HG03575 (cell line): Measurements from ENCODE around the gene NBR1.
A peak's percentile ranks its signal among the peaks of the same experiment; 100 is the strongest.
"Not testable (repeated sequence)": the region's sequence is repeated elsewhere in the genome, so short reads cannot be mapped to it uniquely, and the experiment has no call there.

Source experiments
- ATAC-seq: cut with Tn5 transposase; IDR thresholded peaks from one replicate; pipeline ENCODE4 v1.9.1; 2021; ENCODE audit not compliant: unreplicated experiment, insufficient number of reproducible peaks, low FRiP score; ENCODE audit errors: extremely low read depth

Gene NBR1, protein sequence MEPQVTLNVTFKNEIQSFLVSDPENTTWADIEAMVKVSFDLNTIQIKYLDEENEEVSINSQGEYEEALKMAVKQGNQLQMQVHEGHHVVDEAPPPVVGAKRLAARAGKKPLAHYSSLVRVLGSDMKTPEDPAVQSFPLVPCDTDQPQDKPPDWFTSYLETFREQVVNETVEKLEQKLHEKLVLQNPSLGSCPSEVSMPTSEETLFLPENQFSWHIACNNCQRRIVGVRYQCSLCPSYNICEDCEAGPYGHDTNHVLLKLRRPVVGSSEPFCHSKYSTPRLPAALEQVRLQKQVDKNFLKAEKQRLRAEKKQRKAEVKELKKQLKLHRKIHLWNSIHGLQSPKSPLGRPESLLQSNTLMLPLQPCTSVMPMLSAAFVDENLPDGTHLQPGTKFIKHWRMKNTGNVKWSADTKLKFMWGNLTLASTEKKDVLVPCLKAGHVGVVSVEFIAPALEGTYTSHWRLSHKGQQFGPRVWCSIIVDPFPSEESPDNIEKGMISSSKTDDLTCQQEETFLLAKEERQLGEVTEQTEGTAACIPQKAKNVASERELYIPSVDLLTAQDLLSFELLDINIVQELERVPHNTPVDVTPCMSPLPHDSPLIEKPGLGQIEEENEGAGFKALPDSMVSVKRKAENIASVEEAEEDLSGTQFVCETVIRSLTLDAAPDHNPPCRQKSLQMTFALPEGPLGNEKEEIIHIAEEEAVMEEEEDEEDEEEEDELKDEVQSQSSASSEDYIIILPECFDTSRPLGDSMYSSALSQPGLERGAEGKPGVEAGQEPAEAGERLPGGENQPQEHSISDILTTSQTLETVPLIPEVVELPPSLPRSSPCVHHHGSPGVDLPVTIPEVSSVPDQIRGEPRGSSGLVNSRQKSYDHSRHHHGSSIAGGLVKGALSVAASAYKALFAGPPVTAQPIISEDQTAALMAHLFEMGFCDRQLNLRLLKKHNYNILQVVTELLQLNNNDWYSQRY

GRCh38 chr17:43170766-43171585 lies at the start of gene NBR1:
Gene NBR1, plus strand, starts transcription at chr17:43171214. Its CDS starts 4,586 bp downstream, at chr17:43175800.
- ATAC-seq: peak; percentile 43

DNA sequence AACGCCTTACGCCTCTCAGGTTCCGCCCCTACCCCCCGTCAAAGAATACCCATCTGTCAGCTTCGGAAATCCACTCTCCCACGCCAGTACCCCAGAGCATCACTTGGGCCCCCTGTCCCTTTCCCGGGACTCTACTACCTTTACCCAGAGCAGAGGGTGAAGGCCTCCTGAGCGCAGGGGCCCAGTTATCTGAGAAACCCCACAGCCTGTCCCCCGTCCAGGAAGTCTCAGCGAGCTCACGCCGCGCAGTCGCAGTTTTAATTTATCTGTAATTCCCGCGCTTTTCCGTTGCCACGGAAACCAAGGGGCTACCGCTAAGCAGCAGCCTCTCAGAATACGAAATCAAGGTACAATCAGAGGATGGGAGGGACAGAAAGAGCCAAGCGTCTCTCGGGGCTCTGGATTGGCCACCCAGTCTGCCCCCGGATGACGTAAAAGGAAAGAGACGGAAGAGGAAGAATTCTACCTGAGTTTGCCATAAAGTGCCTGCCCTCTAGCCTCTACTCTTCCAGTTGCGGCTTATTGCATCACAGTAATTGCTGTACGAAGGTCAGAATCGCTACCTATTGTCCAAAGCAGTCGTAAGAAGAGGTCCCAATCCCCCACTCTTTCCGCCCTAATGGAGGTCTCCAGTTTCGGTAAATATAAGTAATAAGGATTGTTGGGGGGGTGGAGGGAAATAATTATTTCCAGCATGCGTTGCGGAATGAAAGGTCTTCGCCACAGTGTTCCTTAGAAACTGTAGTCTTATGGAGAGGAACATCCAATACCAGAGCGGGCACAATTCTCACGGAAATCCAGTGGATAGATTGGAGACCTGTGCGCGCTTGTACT lies 45.7 kb upstream of the NBR1 start, which contains the start of gene BRCA1:
TSS of gene BRCA1 (minus strand) at position 232 of the 834 bp plus-strand sequence. CDS start 1,268 bp downstream, outside the sequence.
- peak; percentile 69 for ATAC-seq

DNA sequence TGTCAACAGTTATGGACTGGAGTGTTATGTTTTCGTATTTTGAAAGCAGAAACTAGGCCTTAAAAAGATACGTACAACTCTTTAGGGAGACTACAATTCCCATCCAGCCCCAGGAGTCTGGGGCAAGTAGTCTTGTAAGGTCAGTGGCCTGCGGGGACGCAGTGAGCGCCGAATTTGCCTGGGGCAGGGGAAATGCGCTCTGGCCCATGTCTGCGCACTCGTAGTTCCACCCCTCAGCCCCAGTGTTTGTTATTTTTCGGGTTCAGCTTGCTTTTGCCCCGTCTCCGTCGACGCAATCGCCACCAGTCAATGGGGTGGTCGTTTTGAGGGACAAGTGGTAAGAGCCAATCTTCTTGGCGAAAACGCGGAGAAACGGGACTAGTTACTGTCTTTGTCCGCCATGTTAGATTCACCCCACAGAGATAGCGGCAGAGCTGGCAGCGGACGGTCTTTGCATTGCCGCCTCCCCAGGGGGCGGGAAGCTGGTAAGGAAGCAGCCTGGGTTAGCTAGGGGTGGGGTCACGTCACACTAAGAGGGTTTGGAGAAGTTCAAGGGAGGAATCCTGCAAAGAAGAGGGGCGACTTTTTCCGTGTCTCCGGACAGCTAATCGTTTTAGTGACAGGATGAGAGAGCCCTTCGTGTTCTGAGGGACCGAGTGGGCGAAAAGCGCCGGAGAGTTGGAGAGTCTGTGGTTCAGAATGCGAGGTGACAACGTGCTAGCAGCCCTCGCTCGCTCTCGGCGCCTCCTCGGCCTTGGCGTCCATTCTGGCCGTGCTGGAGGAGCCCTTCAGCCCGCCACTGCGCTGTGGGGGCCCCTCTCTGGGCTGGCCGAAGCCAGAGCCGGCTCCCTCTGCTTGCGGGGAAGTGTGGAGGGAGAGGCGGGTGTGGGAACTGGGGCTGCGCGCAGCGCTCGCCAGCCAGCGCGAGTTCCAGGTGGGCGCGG lies 44.8 kb upstream of the NBR1 start:
- ATAC-seq: no peak

- no peak for ATAC-seq
Measured at GRCh38 chr17:43126911-43127290, 44.1 kb upstream of the NBR1 start.

- not testable (repeated sequence) for ATAC-seq
Measured at GRCh38 chr17:43127333-43127876, 43.6 kb upstream of the NBR1 start.

DNA sequence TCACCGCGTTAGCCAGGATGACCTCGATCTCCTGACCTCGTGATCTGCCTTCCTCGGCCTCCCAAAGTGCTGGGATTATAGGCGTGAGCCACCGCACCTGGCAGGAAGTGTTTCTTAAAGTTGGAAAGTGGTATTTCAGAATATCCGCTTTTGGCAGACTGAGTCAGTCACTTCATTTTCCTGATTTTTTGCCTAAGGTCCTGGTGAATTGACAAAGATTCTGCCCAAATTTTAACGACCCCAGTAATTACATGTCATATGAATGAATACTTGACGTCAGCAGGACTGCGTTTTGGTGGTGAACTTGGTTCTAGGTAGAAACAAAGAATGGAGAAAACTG lies 41.4 kb upstream of the NBR1 start:
- no peak for ATAC-seq

- no peak for ATAC-seq
Measured at GRCh38 chr17:43132117-43132516, 38.9 kb upstream of the NBR1 start.

DNA sequence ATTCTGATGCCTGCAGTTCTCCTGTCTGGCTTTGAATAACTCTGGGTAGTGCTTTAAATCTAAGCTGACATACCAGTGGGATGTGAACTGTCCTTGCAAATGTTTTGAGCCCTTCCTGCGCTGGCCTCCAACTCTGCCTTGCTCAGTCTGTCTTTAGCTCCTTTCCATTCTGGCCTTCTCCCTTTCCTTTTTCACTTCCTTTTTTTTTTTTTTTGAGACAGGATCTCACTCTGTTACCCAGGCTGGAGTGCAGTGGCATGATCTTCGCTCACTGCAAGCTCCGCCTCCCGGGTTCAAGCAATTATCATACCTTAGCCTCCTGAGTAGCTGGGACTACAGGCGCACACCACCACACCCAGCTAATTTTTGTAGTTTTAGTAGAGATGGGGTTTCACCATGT lies 37.6 kb upstream of the NBR1 start:
- ATAC-seq: not testable (repeated sequence)

DNA sequence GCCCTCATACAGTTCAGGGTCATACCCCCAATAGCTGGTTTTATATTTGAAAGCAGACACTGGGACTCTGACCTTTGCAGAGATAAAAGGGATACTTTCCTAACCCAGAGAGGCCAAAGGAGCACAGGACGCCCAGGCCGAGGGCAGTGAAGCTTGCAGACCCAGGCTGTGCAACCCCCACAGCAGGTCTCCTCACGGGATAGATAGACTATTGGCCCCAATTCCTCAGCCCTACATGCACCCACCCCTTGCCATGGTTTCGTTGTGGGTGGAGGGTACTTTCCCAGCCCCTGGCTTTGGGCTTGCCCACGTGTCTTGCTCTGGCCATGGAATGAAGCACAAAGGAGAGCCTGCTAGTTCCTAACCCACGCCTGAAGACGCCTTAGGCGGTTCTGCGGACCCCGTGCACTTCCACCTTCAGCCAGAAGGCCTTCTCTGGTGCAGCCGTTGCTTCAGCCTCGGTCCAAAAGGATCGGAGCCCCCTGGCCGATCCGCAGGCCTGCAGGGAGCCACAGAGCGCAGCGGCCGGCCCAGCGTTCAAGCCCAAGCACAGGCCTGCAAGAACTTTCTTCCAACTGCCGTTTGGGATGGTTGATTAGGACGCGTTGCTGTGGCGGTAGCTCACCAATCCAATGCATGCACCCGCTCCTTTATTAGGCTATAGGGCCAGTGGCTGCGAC lies 36.1 kb upstream of the NBR1 start:
- no peak for ATAC-seq

DNA sequence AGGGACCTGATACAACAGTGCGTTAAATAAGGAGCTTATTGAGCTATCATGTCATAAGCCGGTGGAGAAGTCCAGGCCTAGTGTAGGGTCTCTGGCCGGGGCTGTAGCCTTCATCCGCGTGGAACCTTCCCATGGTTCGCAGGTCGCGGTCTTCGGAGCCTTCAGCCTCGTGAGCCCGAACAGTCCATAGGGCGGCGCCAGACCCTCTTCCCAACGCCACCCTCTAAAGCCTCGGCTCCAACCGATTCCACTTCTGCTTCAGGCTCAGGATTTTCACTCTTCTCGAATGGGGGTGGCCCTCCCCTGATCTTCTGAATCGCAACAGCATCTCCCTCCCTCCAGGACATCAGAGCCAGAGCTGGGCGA lies 35.6 kb upstream of the NBR1 start:
- no peak for ATAC-seq

DNA sequence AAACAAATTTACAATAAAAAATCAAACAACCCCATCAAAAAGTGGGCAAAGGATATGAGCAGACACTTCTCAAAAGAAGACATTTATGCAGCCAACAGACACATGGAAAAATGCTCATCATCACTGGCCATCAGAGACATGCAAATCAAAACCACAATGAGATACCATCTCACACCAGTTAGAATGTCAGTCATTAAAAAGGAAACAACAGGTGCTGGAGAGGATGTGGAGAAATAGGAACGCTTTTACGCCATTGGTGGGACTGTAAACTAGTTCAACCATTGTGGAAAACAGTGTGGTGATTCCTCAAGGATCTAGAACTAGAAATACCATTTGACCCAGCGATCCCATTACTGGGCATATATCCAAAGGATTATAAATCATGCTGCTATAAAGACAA lies 34.4 kb upstream of the NBR1 start:
- not testable (repeated sequence) for ATAC-seq

- ATAC-seq: not testable (repeated sequence)
Measured at GRCh38 chr17:43138531-43138930, 32.5 kb upstream of the NBR1 start.

- ATAC-seq: no peak
Measured at GRCh38 chr17:43140396-43141332, 30.4 kb upstream of the NBR1 start.

DNA sequence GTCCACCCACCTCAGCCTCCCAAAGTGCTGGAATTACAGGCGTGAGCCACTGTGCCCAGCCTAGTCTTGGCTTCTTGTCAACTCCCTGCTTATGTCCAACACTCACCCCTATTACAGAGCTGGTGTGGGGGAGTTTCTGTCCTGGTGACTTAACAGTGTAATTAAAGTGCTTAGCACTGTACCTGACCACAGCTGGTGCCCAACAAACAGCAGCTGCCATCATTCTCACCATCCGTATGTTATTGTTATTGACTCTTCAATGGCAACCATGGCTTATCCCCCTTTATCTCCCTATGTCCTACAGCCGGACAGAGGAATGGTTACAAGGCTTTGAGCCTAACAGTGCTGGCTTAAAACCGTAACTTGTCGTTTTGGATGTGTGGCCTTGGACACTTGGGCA lies 28.9 kb upstream of the NBR1 start:
- ATAC-seq: no peak

- no peak for ATAC-seq
Measured at GRCh38 chr17:43143201-43143600, 27.8 kb upstream of the NBR1 start.

DNA sequence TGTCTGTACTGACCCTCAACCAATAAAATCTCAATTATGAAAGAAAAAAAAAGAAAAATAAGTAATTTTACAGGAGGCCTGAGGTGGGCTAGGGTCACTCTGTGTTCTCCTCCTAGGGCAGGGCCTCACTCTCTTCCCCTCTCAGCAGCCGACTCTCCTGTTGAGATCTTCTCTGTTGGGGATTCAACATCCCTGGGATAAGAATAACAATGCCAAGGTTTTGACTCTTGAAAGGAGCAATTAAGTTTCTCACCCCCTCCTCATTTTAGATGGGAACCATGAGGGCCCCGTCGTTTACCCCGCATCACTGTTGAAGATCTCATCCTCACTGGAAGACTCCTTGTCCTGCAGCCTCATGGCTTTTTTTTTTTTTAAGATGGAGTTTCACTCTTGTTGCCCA lies 24.4 kb upstream of the NBR1 start:
- ATAC-seq: no peak
